ENCODE data around the gene CREB3L2. TPM values are rescaled to one million over a fixed set of nuclear protein-coding genes. Genes with fewer than 3 reads are reported as not detected.
A peak's percentile ranks its signal among the peaks of the same experiment; 100 is the strongest.
"Not testable (repeated sequence)": the region's sequence is repeated elsewhere in the genome, so short reads cannot be mapped to it uniquely, and the experiment has no call there.

Gene CREB3L2
- 28.2 and 30.9 TPM in 2 replicates for total RNA-seq

- no peak for DNase-seq (ENCODE audit: low read depth)
- peak within 1 kb of the TSS; percentile 71 for H3K4me3 ChIP-seq (ENCODE audit: low read depth, low read length)
- H3K27me3 ChIP-seq (ENCODE audit: control insufficient read depth, insufficient read depth, low read length), result no peaks in the 10 kb centered on the region
- TF ChIP-seq CTCF (IDR thresholded peaks at IDR 0.05; ENCODE audit: insufficient read depth, low read length, poor library complexity, severe bottlenecking), result no peak
- H3K36me3 ChIP-seq (ENCODE audit: control insufficient read depth, insufficient read depth, low read length), result no peaks in the 10 kb centered on the region
These were observed at the start of gene CREB3L2 for GRCh38 chr7:138001529-138002095. Gene CREB3L2 (minus strand): TSS chr7:138002086. CDS start chr7:138001705, 381 bp downstream.

GRCh38 chr7:138049505-138050116, 47.7 kb upstream of the CREB3L2 start:
- Histone ChIP-seq H3K4me3 (ENCODE audit: low read depth, low read length) (no peak overlapping the region), H3K27me3 (ENCODE audit: control insufficient read depth, insufficient read depth, low read length) (no peaks in the 10 kb centered on the region), H3K36me3 (ENCODE audit: control insufficient read depth, insufficient read depth, low read length) (no peaks in the 10 kb centered on the region)
- TF ChIP-seq CTCF (IDR thresholded peaks at IDR 0.05; ENCODE audit: insufficient read depth, low read length, poor library complexity, severe bottlenecking), result no peak
- no peak for DNase-seq (ENCODE audit: low read depth)

GRCh38 chr7:138047907-138048306, 46.0 kb upstream of the CREB3L2 start:
- no peaks in the 10 kb centered on the region for H3K27me3 ChIP-seq (ENCODE audit: control insufficient read depth, insufficient read depth, low read length)
- no peak for DNase-seq (ENCODE audit: low read depth)
- H3K36me3 ChIP-seq (ENCODE audit: control insufficient read depth, insufficient read depth, low read length), result no peaks in the 10 kb centered on the region
- no peak overlapping the region for H3K4me3 ChIP-seq (ENCODE audit: low read depth, low read length)
- TF ChIP-seq CTCF (IDR thresholded peaks at IDR 0.05; ENCODE audit: insufficient read depth, low read length, poor library complexity, severe bottlenecking), result no peak

GRCh38 chr7:138044897-138045296, 43.0 kb upstream of the CREB3L2 start:
- H3K4me3 ChIP-seq (ENCODE audit: low read depth, low read length), result no peak overlapping the region
- TF ChIP-seq CTCF (IDR thresholded peaks at IDR 0.05; ENCODE audit: insufficient read depth, low read length, poor library complexity, severe bottlenecking), result no peak
- no peak for DNase-seq (ENCODE audit: low read depth)
- no peaks in the 10 kb centered on the region for H3K27me3 ChIP-seq (ENCODE audit: control insufficient read depth, insufficient read depth, low read length)
- H3K36me3 ChIP-seq (ENCODE audit: control insufficient read depth, insufficient read depth, low read length), result no peaks in the 10 kb centered on the region

- DNase-seq (ENCODE audit: low read depth); H3K27me3 ChIP-seq (ENCODE audit: control insufficient read depth, insufficient read depth, low read length); H3K36me3 ChIP-seq (ENCODE audit: control insufficient read depth, insufficient read depth, low read length); H3K4me3 ChIP-seq (ENCODE audit: low read depth, low read length): not testable (repeated sequence)
These were observed 38.2 kb upstream of the CREB3L2 start for GRCh38 chr7:138040063-138040462.

GRCh38 chr7:138036135-138036534, 34.2 kb upstream of the CREB3L2 start:
- Histone ChIP-seq H3K36me3 (ENCODE audit: control insufficient read depth, insufficient read depth, low read length) (no peaks in the 10 kb centered on the region), H3K4me3 (ENCODE audit: low read depth, low read length) (no peak overlapping the region), H3K27me3 (ENCODE audit: control insufficient read depth, insufficient read depth, low read length) (no peaks in the 10 kb centered on the region)
- TF ChIP-seq CTCF (IDR thresholded peaks at IDR 0.05; ENCODE audit: insufficient read depth, low read length, poor library complexity, severe bottlenecking), result no peak
- no peak for DNase-seq (ENCODE audit: low read depth)
